ELF-1 (cell line): Measurements from ENCODE around the gene SFI1.
"Not testable (repeated sequence)": the region's sequence is repeated elsewhere in the genome, so short reads cannot be mapped to it uniquely, and the experiment has no call there.

Experiments used
- DNase-seq: peaks from one replicate; pipeline ENCODE4 v3.0.0-alpha.2; 2016; ENCODE audit warnings: low read depth, low spot score

Gene SFI1

GRCh38 chr22:31540966-31541365 lies 44.6 kb downstream of the SFI1 start:
- DNase-seq: no peak

- DNase-seq: no peak
Measured at GRCh38 chr22:31544481-31545480, 48.4 kb downstream of the SFI1 start.

DNA sequence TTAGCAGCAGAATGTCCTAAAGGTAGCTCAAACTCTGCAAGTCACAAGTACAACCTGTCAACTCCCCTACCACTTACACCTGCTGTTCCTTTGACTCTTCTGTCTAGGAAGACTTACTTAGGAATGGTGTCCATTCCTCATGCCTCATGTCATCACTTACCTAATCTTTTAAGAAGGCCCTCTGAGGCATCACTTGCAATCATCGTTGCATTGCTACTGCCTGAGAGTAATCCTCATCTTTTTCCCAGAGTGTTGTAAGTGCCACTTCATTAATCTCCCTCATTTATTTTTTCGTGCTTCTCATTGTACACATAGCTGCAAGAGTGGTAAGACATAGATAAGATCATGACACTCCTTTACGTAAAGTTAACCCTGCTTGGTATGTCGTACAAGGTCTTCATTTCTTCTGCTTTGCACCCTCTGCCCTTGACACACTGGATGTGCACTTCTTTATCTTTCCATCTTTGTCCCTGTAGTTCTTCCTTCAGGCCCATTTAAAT lies 54.6 kb downstream of the SFI1 start:
- no peak for DNase-seq

DNA sequence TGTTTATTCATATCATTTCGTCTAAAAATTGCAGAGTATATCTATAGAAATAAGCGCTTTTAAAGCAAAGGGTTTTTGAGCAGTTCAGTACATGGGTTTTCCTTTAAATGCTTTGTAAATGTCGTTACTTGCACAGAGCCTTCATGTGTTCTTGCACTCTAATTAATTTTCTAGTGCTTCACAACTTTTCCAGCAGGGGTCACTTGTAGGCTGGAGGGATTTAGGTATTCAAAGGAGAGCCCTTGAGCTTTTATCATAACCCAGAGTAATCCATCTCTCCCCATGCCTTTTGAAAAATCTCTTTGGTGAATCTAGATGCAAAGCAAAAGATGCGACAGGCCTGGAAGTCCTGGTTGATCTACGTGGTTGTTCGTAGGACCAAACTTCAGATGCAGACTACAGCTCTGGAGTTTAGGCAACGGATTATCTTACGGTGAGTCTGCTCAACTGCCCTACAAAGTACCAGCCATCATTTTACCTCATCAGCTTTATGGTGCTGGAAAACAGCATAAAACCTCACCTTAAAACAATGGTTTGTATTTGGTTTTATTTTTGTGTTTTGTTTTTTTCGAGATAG lies 60.4 kb downstream of the SFI1 start:
- DNase-seq: peak; percentile 11

GRCh38 chr22:31558546-31558945 lies 62.2 kb downstream of the SFI1 start:
- not testable (repeated sequence) for DNase-seq

- DNase-seq: peak; percentile 91
Measured at GRCh38 chr22:31561238-31561887, 65.0 kb downstream of the SFI1 start.

DNA sequence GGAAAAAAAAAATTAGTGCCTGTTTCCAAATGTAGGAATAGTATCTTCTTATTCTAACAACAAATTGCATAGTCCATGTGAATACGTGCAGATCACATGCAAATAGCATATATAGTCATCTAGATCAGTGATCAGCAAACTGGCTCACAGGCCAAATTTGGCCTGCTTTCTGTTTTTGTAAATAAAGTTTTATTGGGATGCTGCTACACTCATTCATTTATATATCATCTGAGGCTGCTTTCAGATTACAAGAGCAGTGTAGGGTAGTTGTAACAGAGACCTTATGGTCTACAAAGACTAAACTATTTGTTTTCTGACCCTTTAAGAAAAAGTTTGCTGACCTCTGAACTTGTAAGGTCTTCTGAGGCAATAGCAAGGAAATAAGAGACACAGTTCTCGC lies 65.6 kb downstream of the SFI1 start:
- DNase-seq: no peak

DNA sequence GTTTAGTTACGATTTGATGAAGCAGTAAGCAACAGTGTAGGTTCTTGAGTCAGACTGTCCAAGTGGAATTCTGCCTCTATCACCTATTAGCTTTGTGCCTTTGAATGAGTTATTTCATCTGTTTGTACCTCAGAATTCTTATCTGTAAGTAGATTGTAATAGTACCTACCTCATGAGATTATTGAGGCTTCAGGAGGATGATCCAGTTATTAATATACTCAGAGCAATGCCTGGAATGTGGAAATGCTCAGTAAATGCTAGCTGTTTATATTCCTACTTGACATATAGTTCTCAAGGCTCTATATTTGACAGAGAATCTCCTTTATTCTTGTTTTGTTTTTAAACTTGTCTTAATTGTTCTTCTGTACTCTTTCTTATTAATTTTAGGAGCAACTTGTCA lies 70.1 kb downstream of the SFI1 start:
- no peak for DNase-seq

- no peak for DNase-seq
Measured at GRCh38 chr22:31567196-31567595, 70.9 kb downstream of the SFI1 start.

- no peak for DNase-seq
Measured at GRCh38 chr22:31567702-31568101, 71.4 kb downstream of the SFI1 start.

DNA sequence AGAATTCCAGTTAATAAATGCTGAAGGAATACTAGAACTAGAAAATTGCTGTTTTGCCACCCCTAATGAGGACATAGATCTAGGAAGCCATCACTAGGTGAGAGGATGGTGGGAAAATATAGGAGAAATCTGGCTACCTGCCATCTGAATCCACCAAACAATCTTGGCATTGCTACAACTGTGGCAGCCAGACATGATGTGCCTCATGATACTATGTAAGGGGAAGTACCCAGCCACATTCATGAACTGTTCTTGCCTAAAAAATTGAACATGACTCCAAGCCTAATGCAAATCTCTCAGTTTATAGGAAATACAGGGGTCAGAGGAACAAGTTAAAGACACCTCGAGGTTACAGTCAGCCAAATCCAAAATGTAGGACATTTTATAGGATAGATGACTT lies 72.8 kb downstream of the SFI1 start:
- no peak for DNase-seq

DNA sequence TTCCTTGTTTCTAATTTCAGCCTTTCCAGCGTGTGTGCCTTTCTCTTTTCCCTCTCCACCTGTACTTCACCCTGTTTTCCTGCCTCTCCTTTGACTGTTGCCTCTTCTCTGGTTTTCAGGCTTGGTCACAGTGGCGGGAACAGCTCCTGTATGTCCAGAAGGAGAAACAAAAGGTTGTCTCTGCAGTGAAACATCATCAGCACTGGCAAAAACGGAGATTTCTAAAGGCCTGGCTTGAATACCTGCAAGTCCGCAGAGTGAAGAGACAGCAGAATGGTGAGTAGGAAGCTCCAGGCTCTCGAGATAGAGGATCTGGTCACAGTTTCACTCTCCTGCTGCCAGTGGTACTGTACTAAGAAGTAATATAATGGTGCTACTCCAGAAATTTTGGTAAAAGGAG lies 76.6 kb downstream of the SFI1 start:
- DNase-seq: no peak

DNA sequence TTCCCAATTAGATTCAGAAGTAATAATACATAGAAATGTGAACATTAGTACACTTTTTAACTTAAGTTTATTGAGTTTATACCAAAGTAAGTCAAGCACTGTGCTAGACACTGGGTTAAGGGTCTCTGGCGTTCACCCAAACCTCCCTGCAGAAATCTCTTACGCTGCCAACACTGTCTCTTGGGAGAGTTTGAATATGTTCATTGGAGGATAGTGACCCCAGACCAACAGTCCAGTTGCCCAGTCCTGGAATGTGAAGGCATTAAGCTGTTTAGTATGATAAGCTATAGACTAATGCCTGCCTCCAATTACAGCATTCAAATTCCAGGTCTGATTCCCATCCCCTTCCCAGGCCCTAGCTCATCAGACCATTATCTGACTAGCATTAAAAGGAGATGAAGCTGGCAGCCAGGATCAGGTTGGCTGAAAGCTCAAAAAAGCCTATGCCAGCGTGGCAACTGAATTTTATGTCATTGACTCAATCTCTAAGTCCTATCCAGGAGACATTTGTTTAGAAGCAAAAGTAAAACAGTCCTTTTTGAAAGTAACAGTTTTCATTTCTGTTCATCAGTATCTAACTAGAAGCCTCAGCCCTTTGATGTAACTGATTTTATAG lies 77.8 kb downstream of the SFI1 start:
- no peak for DNase-seq

DNA sequence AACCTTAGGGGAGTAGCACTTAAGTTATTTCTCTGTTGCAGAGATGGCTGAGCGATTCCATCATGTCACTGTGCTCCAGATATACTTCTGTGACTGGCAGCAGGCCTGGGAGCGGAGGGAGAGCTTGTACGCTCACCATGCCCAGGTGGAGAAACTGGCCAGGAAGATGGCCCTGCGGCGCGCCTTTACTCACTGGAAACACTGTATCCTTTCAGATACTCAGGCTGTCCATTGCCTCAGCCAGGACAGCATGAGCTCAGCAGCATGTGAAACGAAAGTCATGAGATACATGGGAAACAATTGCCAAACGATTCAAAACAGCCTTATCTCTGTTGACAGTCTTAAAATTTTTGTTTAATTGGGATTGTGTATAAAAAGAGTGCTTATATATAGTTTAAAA lies 78.9 kb downstream of the SFI1 start:
- DNase-seq: no peak

DNA sequence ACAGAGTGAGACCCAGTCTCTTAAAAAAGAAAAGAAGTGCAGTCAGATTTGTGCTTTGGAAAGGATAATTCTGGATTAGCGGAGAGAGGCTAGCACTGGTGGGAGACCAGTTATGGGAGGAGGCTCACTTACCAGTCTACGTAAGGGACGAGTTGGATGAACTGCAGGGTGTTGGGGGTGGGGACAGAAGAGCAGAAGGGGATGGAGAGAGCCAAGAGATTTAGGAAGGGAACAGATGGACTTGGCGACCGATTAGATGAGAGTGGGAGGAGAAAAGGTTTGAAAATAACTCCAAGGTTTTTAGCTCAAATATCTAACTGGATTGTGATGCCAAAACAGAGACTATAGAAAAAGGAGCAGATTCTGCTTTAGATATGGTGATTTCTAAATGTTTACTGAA lies 81.4 kb downstream of the SFI1 start:
- no peak for DNase-seq

- DNase-seq: no peak
Measured at GRCh38 chr22:31578171-31578570, 81.8 kb downstream of the SFI1 start.

GRCh38 chr22:31579835-31580242 lies 83.5 kb downstream of the SFI1 start:
- DNase-seq: no peak

GRCh38 chr22:31583861-31584485 lies 87.6 kb downstream of the SFI1 start:
- DNase-seq: no peak

DNA sequence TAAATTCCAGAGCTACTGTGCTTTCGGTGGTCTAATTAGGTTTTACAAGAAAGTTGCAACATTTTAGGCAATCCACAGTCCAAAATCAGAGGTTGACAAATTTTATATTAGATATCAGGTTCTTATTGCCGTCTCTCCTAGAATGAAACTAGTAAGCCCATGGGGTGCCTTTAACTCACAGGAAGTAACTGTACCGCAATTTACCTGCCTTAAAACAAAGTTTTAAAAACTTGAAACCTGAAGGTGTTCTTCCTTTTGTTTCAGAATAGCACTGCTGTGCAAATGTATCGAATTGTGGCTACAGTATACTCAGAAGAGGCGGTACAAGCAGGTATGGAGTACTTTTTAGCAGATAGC lies 88.4 kb downstream of the SFI1 start:
- no peak for DNase-seq

DNA sequence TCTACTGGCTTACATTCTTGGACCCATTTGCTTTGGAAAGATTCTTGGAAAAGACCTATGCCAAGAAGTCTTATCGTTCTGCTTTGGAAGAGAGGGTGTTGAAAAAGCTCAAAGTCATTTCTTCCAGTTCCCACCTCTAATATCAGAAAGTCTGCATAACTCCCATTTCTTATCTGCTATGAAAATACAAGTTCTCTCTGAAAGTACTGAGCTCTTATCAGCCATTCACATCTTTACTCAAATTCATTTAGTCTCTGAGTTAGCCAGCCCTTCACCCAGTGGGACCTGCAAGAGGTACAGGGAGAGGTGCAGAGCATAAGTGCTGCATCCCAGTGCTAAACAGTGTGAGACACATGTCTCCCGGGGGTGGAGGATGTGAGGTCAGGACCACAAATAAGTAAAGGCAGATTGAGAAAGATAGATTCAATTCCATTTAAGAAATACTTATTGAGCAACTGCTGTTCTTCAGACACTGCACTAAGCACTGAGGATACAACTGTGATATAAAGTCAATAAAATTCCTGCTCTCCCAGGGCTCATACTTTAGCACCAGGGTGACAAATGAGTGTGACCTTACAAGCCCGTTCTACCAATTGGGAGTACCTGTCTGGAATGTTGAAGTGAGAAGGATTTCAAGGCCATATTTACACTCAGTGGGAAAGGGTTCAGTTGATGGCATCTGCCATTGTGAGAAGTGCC lies 89.0 kb downstream of the SFI1 start:
- DNase-seq: no peak
